G401 (cell line): ENCODE measurements around the gene ADGRE3. TPM values are rescaled to one million over a fixed set of nuclear protein-coding genes. Genes with fewer than 3 reads are reported as not detected.
"Not testable (repeated sequence)": the region's sequence is repeated elsewhere in the genome, so short reads cannot be mapped to it uniquely, and the experiment has no call there.

Experiments
- DNase-seq: peaks from one replicate; pipeline ENCODE4 v3.0.0-alpha.2; 2015; ENCODE audit warnings: low spot score
- in situ Hi-C: cut with HindIII; loops from 2 replicates; pipeline ENCODE4 v1.10.0; 2016; ENCODE audit warnings: low sequenced_read_pairs, mixed read lengths
- total RNA-seq: library from RNA; depleted of rRNA; stranded (reverse); fragments of >200 nt; shearing (Covaris generic); gene quantifications from 2 replicates; pipeline ENCODE4 v1.2.3, GENCODE V29; 2014

The ADGRE3 gene
- total RNA-seq, 1 experiment from 2014 or later: not detected

DNA sequence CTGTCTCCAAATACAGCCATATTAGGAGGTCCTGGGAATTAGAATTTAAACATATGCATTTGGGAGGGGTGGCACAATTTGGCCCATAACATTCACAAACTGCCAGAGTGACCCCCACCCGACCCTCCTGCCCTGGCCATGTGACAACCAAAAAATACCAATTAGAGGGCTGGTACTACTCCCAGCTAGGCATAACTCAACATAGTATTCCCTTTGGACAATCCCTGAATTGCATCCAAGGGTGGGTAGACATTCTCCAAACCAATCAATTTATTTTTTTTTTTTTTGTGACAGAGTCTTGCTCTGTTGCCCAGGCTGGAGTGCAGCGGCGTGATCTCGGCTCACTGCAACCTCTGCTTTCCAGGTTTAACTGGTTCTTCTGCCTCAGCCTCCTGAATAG is 62.0 kb downstream of the ADGRE3 start:
- DNase-seq: no peak
- in situ Hi-C loops: no loop called here

DNA sequence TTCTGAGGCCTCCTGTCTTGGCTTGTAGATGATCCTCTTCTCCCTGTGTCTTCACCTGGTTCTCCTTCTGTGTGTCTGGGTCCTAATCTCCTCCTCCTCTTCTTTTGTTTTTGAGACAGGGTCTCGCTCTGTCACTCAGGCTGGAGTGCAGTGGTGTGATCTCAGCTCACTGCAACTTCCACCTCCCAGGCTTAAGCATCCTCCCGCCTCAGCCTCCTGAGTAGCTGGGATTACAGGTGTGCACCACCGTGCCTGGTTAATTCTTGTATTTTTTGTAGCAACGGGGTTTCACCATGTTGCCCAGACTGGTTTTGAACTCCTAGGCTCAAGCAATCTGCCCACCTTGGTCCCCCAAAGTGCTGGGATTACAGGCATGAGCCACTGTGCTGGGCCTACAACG is 62.4 kb downstream of the ADGRE3 start:
- in situ Hi-C loops, DNase-seq: not testable (repeated sequence)

- no peak for DNase-seq
- in situ Hi-C loops: no loop called here
Measured at GRCh38 chr19:14611051-14611450, 63.6 kb downstream of the ADGRE3 start.

- in situ Hi-C loops: no loop called here
- DNase-seq: no peak
Measured at GRCh38 chr19:14606627-14607026, 68.0 kb downstream of the ADGRE3 start.

GRCh38 chr19:14603990-14604387 is 70.7 kb downstream of the ADGRE3 start:
- in situ Hi-C loops: no loop called here
- DNase-seq: no peak

- DNase-seq: no peak
- in situ Hi-C loops: no loop called here
Measured at GRCh38 chr19:14599548-14600147, 75.0 kb downstream of the ADGRE3 start.

DNA sequence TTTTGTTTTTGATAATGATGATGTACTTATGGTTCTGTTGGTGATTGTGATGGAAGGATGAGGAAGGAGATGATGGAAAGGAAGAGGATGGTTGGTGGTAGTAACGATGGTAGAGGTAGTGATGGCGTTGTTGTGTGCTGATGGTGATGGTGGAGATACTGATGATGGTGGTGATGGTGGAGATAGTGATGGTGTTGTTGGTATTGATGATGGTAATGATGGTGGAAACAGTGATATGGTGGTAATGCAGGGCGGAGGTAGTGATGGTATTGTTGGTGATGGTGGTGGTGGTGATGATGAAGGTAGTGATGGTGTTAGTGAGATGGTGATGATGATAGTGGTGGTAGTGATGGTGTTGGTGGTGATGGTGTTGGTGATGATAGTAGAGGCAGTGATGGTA is 79.1 kb downstream of the ADGRE3 start:
- DNase-seq: no peak
- in situ Hi-C loops: no loop called here

DNA sequence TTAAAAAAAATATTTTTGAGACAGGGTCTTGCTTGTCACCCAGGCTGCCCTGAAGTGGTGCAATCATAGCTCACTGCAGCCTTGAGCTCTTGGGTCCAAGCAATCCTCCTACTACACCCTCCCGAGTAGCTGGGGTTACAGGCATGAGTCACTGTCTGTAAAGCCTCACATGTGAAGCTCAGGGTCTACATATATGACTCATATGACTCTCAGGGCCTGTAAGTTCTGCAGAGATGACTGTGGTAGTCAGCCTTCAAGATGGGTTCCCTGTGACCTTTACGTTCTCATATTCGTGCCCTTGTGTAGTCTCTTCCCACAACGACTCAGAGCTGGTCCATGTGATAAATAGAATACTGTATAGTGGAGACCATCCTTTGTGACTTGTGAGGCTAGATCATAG is 85.2 kb downstream of the ADGRE3 start:
- in situ Hi-C loops: not testable (repeated sequence)

GRCh38 chr19:14585187-14585586 is 89.5 kb downstream of the ADGRE3 start:
- in situ Hi-C loops, DNase-seq: not testable (repeated sequence)

More for the DNA sequence above, 85.2 kb downstream of the ADGRE3 start:
- not testable (repeated sequence) for DNase-seq

GRCh38 chr19:14584372-14584771 is 90.3 kb downstream of the ADGRE3 start:
- in situ Hi-C loops, DNase-seq: not testable (repeated sequence)

DNA sequence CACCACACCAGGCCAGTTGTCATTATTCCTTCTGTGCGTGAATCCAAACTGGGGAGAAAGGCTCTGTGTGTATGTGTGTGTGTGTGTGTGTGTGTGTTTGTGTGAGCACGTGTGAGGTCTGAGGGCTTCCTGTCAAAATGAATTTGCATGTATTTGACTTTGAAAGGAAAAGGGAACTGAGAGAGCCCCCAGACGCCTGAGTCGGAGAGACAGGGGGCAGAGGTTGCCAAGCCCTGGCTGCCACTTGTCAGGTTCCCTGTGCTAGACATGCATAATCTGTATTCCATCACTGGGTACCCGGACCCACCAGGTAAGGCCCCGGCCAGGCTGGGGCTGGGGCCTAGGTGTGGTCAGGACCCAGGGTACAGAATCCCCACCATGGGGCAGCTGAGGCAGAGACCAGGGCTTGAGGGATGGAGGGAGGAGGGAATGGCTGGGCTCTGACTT is 91.7 kb downstream of the ADGRE3 start, which contains the start of gene CLEC17A:
Gene CLEC17A (plus strand): TSS at position 191 of the 447 bp plus-strand sequence. CDS start 77 bp downstream, at position 268.
- DNase-seq: no peak
- in situ Hi-C loops: no loop called here

GRCh38 chr19:14580623-14581237 is 93.9 kb downstream of the ADGRE3 start:
- DNase-seq: no peak

GRCh38 chr19:14577885-14578427 is 96.7 kb downstream of the ADGRE3 start:
- in situ Hi-C loops: no loop called here
- no peak for DNase-seq

More at GRCh38 chr19:14580623-14581237, 93.9 kb downstream of the ADGRE3 start:
- in situ Hi-C loops: no loop called here

DNA sequence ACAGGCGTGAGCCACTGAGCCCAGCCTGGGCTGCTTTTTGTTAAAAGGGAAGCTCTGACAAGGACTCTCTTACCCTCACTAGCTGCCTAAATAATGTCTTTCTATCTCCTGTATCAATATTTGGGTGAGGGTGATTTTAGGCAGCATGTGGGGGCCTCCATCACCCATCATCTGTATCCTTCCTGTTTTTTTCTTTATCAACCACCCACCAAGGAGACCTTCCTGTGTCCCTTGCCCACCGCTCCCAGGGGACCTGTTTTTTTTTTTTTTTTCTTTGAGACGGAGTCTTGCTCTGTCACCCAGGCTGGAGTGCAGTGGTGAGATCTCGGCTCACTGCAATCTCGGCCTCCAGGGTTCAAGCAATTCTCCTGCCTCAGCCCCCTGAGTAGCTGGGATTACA is 97.4 kb downstream of the ADGRE3 start:
- no peak for DNase-seq
- in situ Hi-C loops: no loop called here

GRCh38 chr19:14576363-14576762 is 98.3 kb downstream of the ADGRE3 start:
- in situ Hi-C loops: no loop called here
- no peak for DNase-seq

GRCh38 chr19:14575428-14575980 is 99.1 kb downstream of the ADGRE3 start:
- no peak for DNase-seq
- in situ Hi-C loops: no loop called here

GRCh38 chr19:14571695-14572490 is 102.8 kb downstream of the ADGRE3 start, which contains the start of gene NDUFB7:
TSS of gene NDUFB7 (minus strand) at chr19:14572066. CDS start at chr19:14572000, 66 bp downstream.
- in situ Hi-C loops: no loop called here
- peak; percentile 97 for DNase-seq

- in situ Hi-C loops: no loop called here
- DNase-seq: no peak
Measured at GRCh38 chr19:14570864-14571527, 103.6 kb downstream of the ADGRE3 start.
